Measurements from ENCODE around the gene WNT3. TPM values are rescaled to one million over a fixed set of nuclear protein-coding genes. Genes with fewer than 3 reads are reported as not detected.
A peak's percentile ranks its signal among the peaks of the same experiment; 100 is the strongest.

Gene WNT3
- total and polyA plus RNA-seq, 2 of the 8 experiments (the other 6 are each of a cell fraction or from before 2014, with no cell fraction given) = 0.56 to 2.0 TPM

- H2AFZ ChIP-seq (ENCODE audit: low read length) = no peak overlapping the region
- no peak overlapping the region for H3K14ac ChIP-seq (ENCODE audit: insufficient read length)
- H2BK15ac ChIP-seq (ENCODE audit: low read length) = no peak overlapping the region
- no peaks in the 10 kb centered on the region for H3K79me1 ChIP-seq (ENCODE audit: low read depth, low read length)
- H3K23me2 ChIP-seq (ENCODE audit: low read depth, low read length) = peaks cover 20% of the 10 kb centered on the region; the same call in 1 of the 2 replicates
- no peak overlapping the region for H2BK20ac ChIP-seq (ENCODE audit: low read length)
- no peak overlapping the region for H2BK12ac ChIP-seq (ENCODE audit: low read depth, low read length)
- H4K8ac ChIP-seq (ENCODE audit: extremely low read depth, insufficient read depth, low read length) = peak overlapping the region; percentile 29
- FAIRE-seq (no peak), DNase-seq (ENCODE audit: low read depth in 1 of 2, low spot score in 2 of 2) (peak in 1 of 2 experiments; percentile 95)
- peaks cover 0 to 28% (median 24%) of the 10 kb centered on the region in 4 experiments; a peak in 6 of 7 replicates for H3K4me1 ChIP-seq (replicated peaks in 1 of 4; ENCODE audit: control insufficient read depth in 3 of 4, insufficient read depth in 4 of 4, low read length in 3 of 4)
- H3K4me2 ChIP-seq (ENCODE audit: insufficient read depth in 1 of 2, low read depth in 2 of 2, low read length in 2 of 2) = no peak overlapping the region; a peak in 1 of 4 replicates
- WGBS, 2 experiments (ENCODE audit: extremely low coverage in 1 of 2, insufficient coverage in 1 of 2, insufficient read length in 1 of 2, insufficient replicate concordance in 2 of 2, low coverage in 1 of 2, low lambda C conversion rate in 2 of 2, missing lambda C conversion rate in 1 of 2) = 41% methylated on average over 34 of the region's 35 CpGs; no CpG with 5 or more reads in 1 of the 2 experiments
- ChIA-PET POLR2A (ENCODE audit: partially characterized antibody) (no interaction called here), CTCF (ENCODE audit: partially characterized antibody) (interaction anchor here (0.6 to 6.1 kb wide), 12 partner anchors 9 to 314 kb away, joined by 3 to 49 read pairs (median 6); no protein-coding TSS in a partner anchor)
- peak overlapping the region; percentile 32; the same call in 1 of the 2 replicates for H3K18ac ChIP-seq (ENCODE audit: extremely low read depth, low read length)
- H3K56ac ChIP-seq (replicated peaks; ENCODE audit: insufficient read length, low read depth, low read length) = no peak overlapping the region
- H3K9me3 ChIP-seq (ENCODE audit: insufficient read depth in 2 of 2, low read depth in 1 of 2, low read length in 1 of 2) = no peaks in the 10 kb centered on the region
- no peak overlapping the region for H3K9ac ChIP-seq (replicated peaks in 1 of 4; ENCODE audit: extremely low read depth in 1 of 4, low read depth in 3 of 4, low read length in 3 of 4)
- peaks cover 26 to 58% (median 48%) of the 10 kb centered on the region in 4 experiments for H3K27me3 ChIP-seq (replicated peaks in 1 of 4; ENCODE audit: control insufficient read depth in 3 of 4, extremely low read depth in 1 of 4, insufficient read depth in 3 of 4, low read length in 3 of 4)
- peak overlapping the region; percentile 52 for H4K91ac ChIP-seq (replicated peaks; ENCODE audit: insufficient read length, low read length)
- no peak overlapping the region for H3K23ac ChIP-seq (ENCODE audit: insufficient read length)
- no peak overlapping the region for H2BK5ac ChIP-seq (ENCODE audit: low read depth, low read length)
- H3K79me2 ChIP-seq (ENCODE audit: control insufficient read depth in 1 of 2, insufficient read depth in 2 of 2, low read length in 2 of 2) = no peaks in the 10 kb centered on the region
- H2BK120ac ChIP-seq (replicated peaks; ENCODE audit: low read depth, low read length) = no peak overlapping the region
- H3K4ac ChIP-seq (replicated peaks; ENCODE audit: insufficient read length, low read depth, low read length) = no peak overlapping the region
- H3K27ac ChIP-seq (ENCODE audit: low read depth, low read length) = no peak overlapping the region
- no peak overlapping the region for H3K4me3 ChIP-seq (ENCODE audit: extremely low read depth in 1 of 4, insufficient read depth in 2 of 4, low read depth in 3 of 4, low read length in 4 of 4)
- H4K5ac ChIP-seq (ENCODE audit: insufficient read length, low read depth, low read length) = no peak overlapping the region
- H2AK5ac ChIP-seq (ENCODE audit: low read depth, low read length) = no peak overlapping the region
- H3K36me3 ChIP-seq (ENCODE audit: control insufficient read depth in 2 of 4, insufficient read depth in 4 of 4, low read length in 3 of 4) = no peaks in the 10 kb centered on the region
- H4K20me1 ChIP-seq (replicated peaks in 1 of 2; ENCODE audit: control insufficient read depth in 1 of 2, insufficient read depth in 2 of 2, low read length in 2 of 2) = peaks cover 0 to 2% of the 10 kb centered on the region in 2 experiments
- TF ChIP-seq MAX (IDR thresholded peaks at IDR 0.05) = peak; percentile 79
- TF ChIP-seq YY1 (IDR thresholded peaks at IDR 0.05; ENCODE audit: low read depth, low read length) = peak; percentile 45; the same call in 1 of the 2 replicates
- TF ChIP-seq USF2 (IDR thresholded peaks at IDR 0.05; ENCODE audit: low read length) = no peak
- TF ChIP-seq GTF2F1 (IDR thresholded peaks at IDR 0.05; ENCODE audit: borderline replicate concordance, low read depth, low read length) = no peak
- peak; percentile 99 for TF ChIP-seq KDM1A (IDR thresholded peaks at IDR 0.05; ENCODE audit: borderline replicate concordance, low read length)
- TF ChIP-seq CTCF (IDR thresholded peaks at IDR 0.05; ENCODE audit: control extremely low read depth in 1 of 3, insufficient read depth in 1 of 3, low read depth in 1 of 3, low read length in 3 of 3) = peak; percentile 78 to 93 (median 86)
- no peak for TF ChIP-seq POLR2AphosphoS5 (IDR thresholded peaks at IDR 0.05; ENCODE audit: low read depth, low read length)
- TF ChIP-seq HDAC2 (IDR thresholded peaks at IDR 0.05; ENCODE audit: borderline replicate concordance in 1 of 2, low read depth in 2 of 2, low read length in 2 of 2) = peak in 1 of 2 experiments; percentile 94; a peak in 2 of 4 replicates
Measured at GRCh38 chr17:46822388-46822921, 4.0 kb upstream of the WNT3 start.

Measured in H1 (cell line).